NCI-H2029 (cell line): ENCODE measurements around the gene NECTIN2.
"Not testable (repeated sequence)": the region's sequence is repeated elsewhere in the genome, so short reads cannot be mapped to it uniquely, and the experiment has no call there.

ENCODE experiments used
- DNase-seq: peaks from one replicate; lab custom pipeline; 2025; lab: John Stamatoyannopoulos, UW

Gene NECTIN2

GRCh38 chr19:44884566-44884965 lies 38.5 kb downstream of the NECTIN2 start:
- DNase-seq = no peak

GRCh38 chr19:44886141-44886540 lies 40.0 kb downstream of the NECTIN2 start:
- no peak for DNase-seq

GRCh38 chr19:44887648-44888047 lies 41.6 kb downstream of the NECTIN2 start:
- no peak for DNase-seq

GRCh38 chr19:44888335-44888734 lies 42.2 kb downstream of the NECTIN2 start:
- DNase-seq = not testable (repeated sequence)

- DNase-seq = no peak
Measured at GRCh38 chr19:44889830-44890365, 43.8 kb downstream of the NECTIN2 start.

- peak; percentile 100 for DNase-seq
Measured at GRCh38 chr19:44890366-44891015, 44.4 kb downstream of the NECTIN2 start.

- DNase-seq = peak; percentile 100
Measured at GRCh38 chr19:44891016-44891882, 45.2 kb downstream of the NECTIN2 start, which contains the start of gene TOMM40. Gene TOMM40, plus strand, starts transcription at chr19:44891254. Its CDS starts 162 bp downstream, at chr19:44891416.

GRCh38 chr19:44892932-44893331 lies 46.8 kb downstream of the NECTIN2 start:
- no peak for DNase-seq

GRCh38 chr19:44893332-44894051 lies 47.4 kb downstream of the NECTIN2 start:
- no peak for DNase-seq

- no peak for DNase-seq
Measured at GRCh38 chr19:44894052-44894400, 47.9 kb downstream of the NECTIN2 start.

GRCh38 chr19:44894946-44895345 lies 48.8 kb downstream of the NECTIN2 start:
- no peak for DNase-seq

- DNase-seq = no peak
Measured at GRCh38 chr19:44897835-44898234, 51.7 kb downstream of the NECTIN2 start.

GRCh38 chr19:44900328-44901244 lies 54.5 kb downstream of the NECTIN2 start:
- no peak for DNase-seq

- no peak for DNase-seq
Measured at GRCh38 chr19:44903216-44903601, 57.1 kb downstream of the NECTIN2 start.

GRCh38 chr19:44903602-44904425 lies 57.7 kb downstream of the NECTIN2 start:
- no peak for DNase-seq

GRCh38 chr19:44904426-44904994 lies 58.4 kb downstream of the NECTIN2 start:
- DNase-seq = no peak

- no peak for DNase-seq
Measured at GRCh38 chr19:44905437-44906160, 59.5 kb downstream of the NECTIN2 start, which contains the start of gene APOE. Gene APOE, plus strand, starts transcription at chr19:44905796. Its CDS starts 829 bp downstream, at chr19:44906625.

GRCh38 chr19:44907613-44908012 lies 61.5 kb downstream of the NECTIN2 start:
- DNase-seq = no peak
